Measurements from ENCODE around the gene ASPSCR1. TPM values are rescaled to one million over a fixed set of nuclear protein-coding genes. Genes with fewer than 3 reads are reported as not detected.

Gene ASPSCR1
- total and polyA plus RNA-seq, 2 donors (not counting 1 experiment from before 2014, with no cell fraction given), result 6.3 to 35.7 TPM

DNA sequence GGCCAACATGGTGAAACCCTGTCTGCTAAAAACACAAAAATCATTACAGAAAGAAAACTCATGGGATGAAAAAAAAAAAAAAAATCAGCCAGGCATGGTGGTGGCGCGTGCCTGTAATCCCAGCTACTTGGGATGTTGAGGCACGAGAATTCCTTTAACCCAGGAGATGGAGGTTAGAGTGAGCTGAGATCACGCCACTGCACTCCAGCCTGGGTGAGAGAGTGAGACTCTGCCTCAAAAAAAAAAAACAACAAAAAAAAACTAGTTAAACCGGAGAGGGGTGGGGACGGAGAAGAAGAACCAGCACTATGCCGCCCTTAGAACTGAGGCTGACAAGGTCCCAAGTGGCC, 9.1 kb upstream of the ASPSCR1 start:
- no peak overlapping the region for H2AFZ ChIP-seq (ENCODE audit: low read length)
- no peak overlapping the region for H3K4me2 ChIP-seq (ENCODE audit: extremely low read depth, insufficient read depth, low read length)
- no peaks in the 10 kb centered on the region for H3K9me3 ChIP-seq (ENCODE audit: control insufficient read depth, insufficient read depth, low read depth, low read length)
- TF ChIP-seq, protein P1, sequence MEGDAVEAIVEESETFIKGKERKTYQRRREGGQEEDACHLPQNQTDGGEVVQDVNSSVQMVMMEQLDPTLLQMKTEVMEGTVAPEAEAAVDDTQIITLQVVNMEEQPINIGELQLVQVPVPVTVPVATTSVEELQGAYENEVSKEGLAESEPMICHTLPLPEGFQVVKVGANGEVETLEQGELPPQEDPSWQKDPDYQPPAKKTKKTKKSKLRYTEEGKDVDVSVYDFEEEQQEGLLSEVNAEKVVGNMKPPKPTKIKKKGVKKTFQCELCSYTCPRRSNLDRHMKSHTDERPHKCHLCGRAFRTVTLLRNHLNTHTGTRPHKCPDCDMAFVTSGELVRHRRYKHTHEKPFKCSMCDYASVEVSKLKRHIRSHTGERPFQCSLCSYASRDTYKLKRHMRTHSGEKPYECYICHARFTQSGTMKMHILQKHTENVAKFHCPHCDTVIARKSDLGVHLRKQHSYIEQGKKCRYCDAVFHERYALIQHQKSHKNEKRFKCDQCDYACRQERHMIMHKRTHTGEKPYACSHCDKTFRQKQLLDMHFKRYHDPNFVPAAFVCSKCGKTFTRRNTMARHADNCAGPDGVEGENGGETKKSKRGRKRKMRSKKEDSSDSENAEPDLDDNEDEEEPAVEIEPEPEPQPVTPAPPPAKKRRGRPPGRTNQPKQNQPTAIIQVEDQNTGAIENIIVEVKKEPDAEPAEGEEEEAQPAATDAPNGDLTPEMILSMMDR (conservative IDR thresholded peaks at IDR 0.05 in 1 of 2, IDR thresholded peaks at IDR 0.05 in 1 of 2; ENCODE audit: low read depth in 1 of 2, low read length in 2 of 2), result no peak
- no peak for TF ChIP-seq EZH2 (IDR thresholded peaks at IDR 0.05; ENCODE audit: low read length, missing control alignments)
- DNase-seq (ENCODE audit: low read depth in 2 of 2), result no peak
- H3K4me3 ChIP-seq (replicated peaks in 1 of 4; ENCODE audit: control extremely low read depth in 1 of 4, insufficient read depth in 1 of 4, low read depth in 3 of 4, low read length in 4 of 4), result no peak overlapping the region
- no peaks in the 10 kb centered on the region for H3K79me2 ChIP-seq (ENCODE audit: control insufficient read depth, insufficient read depth, low read length)
- H3K9ac ChIP-seq (ENCODE audit: insufficient read depth, low read length), result no peak overlapping the region
- peaks cover 8% of the 10 kb centered on the region for H3K4me1 ChIP-seq (ENCODE audit: control insufficient read depth, extremely low read depth, insufficient read depth, low read length)
- H3K27me3 ChIP-seq (ENCODE audit: control insufficient read depth, insufficient read depth, low read length), result peaks cover 5% of the 10 kb centered on the region
- no peaks in the 10 kb centered on the region for H3K36me3 ChIP-seq (ENCODE audit: control insufficient read depth, insufficient read depth, low read length)
- H4K20me1 ChIP-seq (ENCODE audit: control insufficient read depth, extremely low read depth, insufficient read depth, low read length), result no peaks in the 10 kb centered on the region
- H3K27ac ChIP-seq (ENCODE audit: insufficient read depth, low read length), result no peak overlapping the region

DNA sequence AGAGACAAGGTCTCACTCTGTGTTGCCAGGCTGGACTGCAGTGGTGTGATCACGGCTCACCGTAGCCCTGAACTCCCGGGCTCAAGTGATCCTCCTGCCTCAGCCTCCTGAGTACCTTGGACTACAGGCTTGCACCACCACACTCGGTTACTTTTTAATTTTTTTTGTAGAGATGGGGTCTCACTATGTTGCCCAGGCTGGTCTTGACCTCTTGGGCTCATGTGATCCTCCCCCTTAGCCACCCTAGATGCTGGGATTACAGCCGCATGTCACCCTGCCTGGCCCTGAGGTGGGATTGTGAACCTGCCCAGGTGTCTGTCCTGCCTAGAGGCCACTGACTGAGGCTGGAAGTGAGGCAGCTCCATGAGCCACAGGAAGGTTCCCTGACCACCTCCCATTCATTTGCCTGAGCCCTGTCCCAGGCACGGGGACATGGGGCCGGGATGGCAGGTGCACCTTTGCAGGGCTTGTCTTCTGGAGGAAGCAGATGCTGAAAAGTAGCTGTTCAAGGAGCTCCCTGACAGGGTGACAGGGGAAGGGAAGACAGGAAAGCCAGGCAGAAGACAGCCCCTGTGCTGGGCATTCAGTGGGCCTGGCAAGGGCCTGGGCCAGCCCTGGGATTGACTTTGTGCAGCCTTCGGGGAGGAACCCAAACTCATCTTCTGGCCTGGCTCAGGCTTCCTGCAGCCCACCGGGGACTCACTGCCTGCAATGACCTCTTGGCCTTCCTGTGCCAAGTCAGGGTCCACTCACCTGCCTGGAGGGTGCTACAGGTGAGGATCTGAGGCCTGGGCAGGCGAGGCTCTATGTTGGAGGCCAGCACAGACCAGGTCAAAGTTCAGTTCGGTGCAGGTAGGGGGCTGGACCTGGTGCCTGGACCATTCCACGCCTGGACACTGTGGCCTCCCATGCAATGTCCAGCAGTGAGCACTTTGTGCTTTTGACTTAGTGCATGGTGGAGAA, 8.3 kb upstream of the ASPSCR1 start:
- H3K27ac ChIP-seq (ENCODE audit: insufficient read depth, low read length), result no peak overlapping the region
- H3K4me3 ChIP-seq (replicated peaks in 1 of 4; ENCODE audit: control extremely low read depth in 1 of 4, insufficient read depth in 1 of 4, low read depth in 3 of 4, low read length in 4 of 4), result no peak overlapping the region
- H3K36me3 ChIP-seq (ENCODE audit: control insufficient read depth, insufficient read depth, low read length), result no peaks in the 10 kb centered on the region
- no peak for DNase-seq (ENCODE audit: low read depth in 2 of 2)
- H2AFZ ChIP-seq (ENCODE audit: low read length), result no peak overlapping the region
- no peaks in the 10 kb centered on the region for H3K9me3 ChIP-seq (ENCODE audit: control insufficient read depth, insufficient read depth, low read depth, low read length)
- TF ChIP-seq EZH2 (IDR thresholded peaks at IDR 0.05; ENCODE audit: low read length, missing control alignments), result no peak
- TF ChIP-seq, protein P1 (conservative IDR thresholded peaks at IDR 0.05 in 1 of 2, IDR thresholded peaks at IDR 0.05 in 1 of 2; ENCODE audit: low read depth in 1 of 2, low read length in 2 of 2), result no peak
- H3K27me3 ChIP-seq (ENCODE audit: control insufficient read depth, insufficient read depth, low read length), result peaks cover under 1% of the 10 kb centered on the region
- no peaks in the 10 kb centered on the region for H4K20me1 ChIP-seq (ENCODE audit: control insufficient read depth, extremely low read depth, insufficient read depth, low read length)
- H3K4me1 ChIP-seq (ENCODE audit: control insufficient read depth, extremely low read depth, insufficient read depth, low read length), result peaks cover 8% of the 10 kb centered on the region
- no peak overlapping the region for H3K4me2 ChIP-seq (ENCODE audit: extremely low read depth, insufficient read depth, low read length)
- no peak overlapping the region for H3K9ac ChIP-seq (ENCODE audit: insufficient read depth, low read length)
- H3K79me2 ChIP-seq (ENCODE audit: control insufficient read depth, insufficient read depth, low read length), result no peaks in the 10 kb centered on the region

DNA sequence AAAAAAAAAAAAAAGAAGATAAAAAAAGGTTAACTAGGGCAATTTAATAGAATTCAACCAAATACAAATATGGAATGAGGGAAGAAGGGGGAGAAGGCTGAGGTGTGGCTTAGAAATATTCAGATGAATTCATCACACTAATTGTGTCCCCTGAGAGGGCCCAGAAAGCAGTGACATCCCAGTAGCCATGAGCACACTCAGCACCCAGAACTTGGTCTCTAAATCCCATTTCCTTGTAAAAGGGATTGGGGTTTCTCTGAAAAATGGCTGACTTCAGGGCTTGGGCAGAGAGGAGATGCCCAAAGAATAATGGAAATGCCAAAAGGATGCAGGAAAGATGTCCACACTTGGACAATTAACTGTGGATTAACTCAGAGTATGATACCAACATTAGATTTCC, 4.0 kb upstream of the ASPSCR1 start:
- TF ChIP-seq, protein P1 (conservative IDR thresholded peaks at IDR 0.05 in 1 of 2, IDR thresholded peaks at IDR 0.05 in 1 of 2; ENCODE audit: low read depth in 1 of 2, low read length in 2 of 2), result no peak
- TF ChIP-seq EZH2 (IDR thresholded peaks at IDR 0.05; ENCODE audit: low read length, missing control alignments), result no peak
- H3K36me3 ChIP-seq (ENCODE audit: control insufficient read depth, insufficient read depth, low read length), result no peaks in the 10 kb centered on the region
- H3K9ac ChIP-seq (ENCODE audit: insufficient read depth, low read length), result no peak overlapping the region
- no peaks in the 10 kb centered on the region for H3K9me3 ChIP-seq (ENCODE audit: control insufficient read depth, insufficient read depth, low read depth, low read length)
- H3K27ac ChIP-seq (ENCODE audit: insufficient read depth, low read length), result no peak overlapping the region
- H4K20me1 ChIP-seq (ENCODE audit: control insufficient read depth, extremely low read depth, insufficient read depth, low read length), result no peaks in the 10 kb centered on the region
- H2AFZ ChIP-seq (ENCODE audit: low read length), result no peak overlapping the region
- H3K79me2 ChIP-seq (ENCODE audit: control insufficient read depth, insufficient read depth, low read length), result no peaks in the 10 kb centered on the region
- no peaks in the 10 kb centered on the region for H3K27me3 ChIP-seq (ENCODE audit: control insufficient read depth, insufficient read depth, low read length)
- no peak for DNase-seq (ENCODE audit: low read depth in 2 of 2)
- no peaks in the 10 kb centered on the region for H3K4me1 ChIP-seq (ENCODE audit: control insufficient read depth, extremely low read depth, insufficient read depth, low read length)
- H3K4me3 ChIP-seq (replicated peaks in 1 of 4; ENCODE audit: control extremely low read depth in 1 of 4, insufficient read depth in 1 of 4, low read depth in 3 of 4, low read length in 4 of 4), result no peak overlapping the region
- H3K4me2 ChIP-seq (ENCODE audit: extremely low read depth, insufficient read depth, low read length), result no peak overlapping the region
